MCF 10A (cell line): ENCODE measurements around the gene CBX8. TPM values are rescaled to one million over a fixed set of nuclear protein-coding genes. Genes with fewer than 3 reads are reported as not detected.

Experiments
- BruUV-seq: library from RNA; stranded (reverse); fragments of 400-500 nt; replicated peaks from 2 replicates; lab custom pipeline; 2021; lab: Mats Ljungman, UMichigan
- CTCF ChIA-PET: fragments of 300-600 bp; sonication (Branson Sonifier 250); formaldehyde crosslinking; extraction: SDS; loops from one replicate; lab custom pipeline; 2021; ENCODE audit warnings: antibody characterized with exemption, inconsistent platforms; lab: Yijun Ruan, JAX
- POLR2A ChIA-PET: fragments of 300-600, 350-650 bp; sonication (Branson Sonifier 250); formaldehyde crosslinking; extraction: SDS; loops from one replicate; lab custom pipeline; 2020; ENCODE audit warnings: antibody characterized with exemption, inconsistent platforms; lab: Yijun Ruan, JAX
- DNase-seq: peaks from one replicate; pipeline ENCODE4 v3.0.0-alpha.2; 2018; ENCODE audit not compliant: unreplicated experiment
- H3K27ac Mint-ChIP-seq: one replicate; pipeline ENCODE4 v1.8.0; 2022; ENCODE audit warnings: mild to moderate bottlenecking, low read depth, mixed read lengths; ENCODE audit not compliant: unreplicated experiment
- H3K27me3 Mint-ChIP-seq: one replicate; pipeline ENCODE4 v1.8.0; 2022; ENCODE audit warnings: mixed read lengths; ENCODE audit not compliant: insufficient read depth, unreplicated experiment
- H3K36me3 Mint-ChIP-seq: one replicate; pipeline ENCODE4 v1.8.0; 2022; ENCODE audit warnings: mild to moderate bottlenecking, moderate library complexity, mixed read lengths; ENCODE audit not compliant: insufficient read depth, unreplicated experiment
- H3K4me1 Mint-ChIP-seq: one replicate; pipeline ENCODE4 v1.8.0; 2022; ENCODE audit warnings: mixed read lengths; ENCODE audit not compliant: insufficient read depth, unreplicated experiment
- H3K4me3 Mint-ChIP-seq: one replicate; pipeline ENCODE4 v1.8.0; 2022; ENCODE audit warnings: mild to moderate bottlenecking, moderate library complexity, mixed read lengths; ENCODE audit not compliant: unreplicated experiment
- H3K9me3 Mint-ChIP-seq: one replicate; pipeline ENCODE4 v1.8.0; 2022; ENCODE audit warnings: mixed read lengths; ENCODE audit not compliant: unreplicated experiment
- CTCF ChIP-seq: fragments of 200-600 bp; IDR thresholded peaks from one replicate; pipeline ENCODE4 v1.8.0; 2022; ENCODE audit warnings: antibody characterized with exemption, mild to moderate bottlenecking; ENCODE audit not compliant: unreplicated experiment
- intact Hi-C: fragments of 100-400 bp; cut with micrococcal nuclease; formaldehyde crosslinking; loops from 2 replicates; pipeline ENCODE4 v1.14.1; 2022
- total RNA-seq: library from RNA; stranded (reverse); gene quantifications from 2 replicates; pipeline ENCODE4 v1.2.3, GENCODE V29; 2022

Gene CBX8
- total RNA-seq, 1 experiment from 2014 or later: 9.4 TPM

GRCh38 chr17:79837888-79838521 lies 41.1 kb upstream of the CBX8 start:
- ChIA-PET POLR2A (interaction anchor here (0.6 to 3.9 kb wide), 16 partner anchors 8 to 155 kb away, joined by 3 to 36 read pairs (median 12); partner anchors contain the start of gene CBX8), CTCF (interaction anchor here (0.8 to 5.0 kb wide), 6 partner anchors 13 to 155 kb away, joined by 3 to 34 read pairs (median 6); no protein-coding TSS in a partner anchor)
- Mint-ChIP-seq H3K4me1 (peaks cover 10% of the 10 kb centered on the region), H3K9me3 (no peaks in the 10 kb centered on the region), H3K27me3 (peaks cover 11% of the 10 kb centered on the region), H3K4me3 (peak overlapping the region; percentile 90), H3K27ac (peak overlapping the region; percentile 93), H3K36me3 (peaks cover 43% of the 10 kb centered on the region)
- no peak for TF ChIP-seq CTCF
- intact Hi-C loops: loop anchor here (2.0 to 10.0 kb wide), 2 partner anchors 27 to 93 kb away; no protein-coding TSS in a partner anchor
- TSS peak; percentile 17 for BruUV-seq
- DNase-seq: no peak

- H3K9me3 Mint-ChIP-seq: no peaks in the 10 kb centered on the region
- CTCF ChIA-PET: interaction anchor here (0.6 to 5.0 kb wide), 15 partner anchors 10 to 156 kb away, joined by 3 to 34 read pairs (median 4); partner anchors contain the start of gene CBX8
- POLR2A ChIA-PET: interaction anchor here (0.7 to 3.9 kb wide), 28 partner anchors 9 to 931 kb away, joined by 3 to 36 read pairs (median 5); partner anchors contain the start of gene CBX8
- H3K27ac Mint-ChIP-seq: peak overlapping the region; percentile 93
- peak; percentile 98 for DNase-seq
- intact Hi-C loops: loop anchor here (2.0 to 10.0 kb wide), 2 partner anchors 26 to 92 kb away; no protein-coding TSS in a partner anchor
- peaks cover 11% of the 10 kb centered on the region for H3K27me3 Mint-ChIP-seq
- H3K4me3 Mint-ChIP-seq: peak overlapping the region; percentile 90
- TSS peak; percentile 76 for BruUV-seq
- H3K4me1 Mint-ChIP-seq: peaks cover 11% of the 10 kb centered on the region
- no peak for TF ChIP-seq CTCF
- H3K36me3 Mint-ChIP-seq: peaks cover 51% of the 10 kb centered on the region
Measured at GRCh38 chr17:79836972-79837887, 40.4 kb upstream of the CBX8 start.

DNA sequence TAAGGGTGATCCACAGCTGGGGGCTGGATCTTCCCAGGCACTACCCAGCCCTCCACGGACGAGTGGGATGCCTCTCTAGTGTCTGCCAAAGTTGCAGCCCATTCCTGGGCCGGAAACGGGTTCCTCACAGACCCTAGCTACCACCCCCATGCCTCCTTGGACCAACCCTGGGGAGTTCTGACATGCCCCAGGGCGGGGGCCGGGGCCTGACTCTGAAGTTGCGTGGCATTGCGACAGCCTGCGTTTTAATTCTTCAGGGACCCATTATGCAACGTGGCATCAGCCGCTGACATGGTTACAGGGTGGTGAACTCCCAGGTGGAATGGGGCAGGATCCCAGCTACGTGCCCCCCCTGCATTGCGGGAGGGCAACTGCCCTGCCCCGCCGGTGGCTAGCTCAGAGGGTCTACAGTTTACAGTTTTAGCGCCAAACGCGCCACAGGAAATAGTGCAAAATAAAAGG lies 39.7 kb upstream of the CBX8 start:
- Mint-ChIP-seq H3K27ac (peak overlapping the region; percentile 93), H3K4me3 (peak overlapping the region; percentile 90), H3K27me3 (peaks cover 11% of the 10 kb centered on the region), H3K4me1 (peaks cover 11% of the 10 kb centered on the region), H3K36me3 (peaks cover 55% of the 10 kb centered on the region), H3K9me3 (no peaks in the 10 kb centered on the region)
- intact Hi-C loops: loop anchor here (2.0 to 10.0 kb wide), 2 partner anchors 26 to 92 kb away; no protein-coding TSS in a partner anchor
- no peak for TF ChIP-seq CTCF
- no TSS peak for BruUV-seq
- ChIA-PET CTCF (interaction anchor here (0.6 to 5.0 kb wide), 15 partner anchors 9 to 169 kb away, joined by 3 to 34 read pairs (median 4); partner anchors contain the start of gene CBX8), POLR2A (interaction anchor here (0.7 to 3.9 kb wide), 26 partner anchors 10 to 931 kb away, joined by 3 to 36 read pairs (median 4); partner anchors contain the start of gene CBX8)
- peak; percentile 84 for DNase-seq
